K562 (cell line): ENCODE results near the gene CDADC1. TPM values are rescaled to one million over a fixed set of nuclear protein-coding genes. Genes with fewer than 3 reads are reported as not detected.

Experiments
- ATAC-seq: fragments of 200-7000 bp; cut with Tn5 transposase; 3 replicates; pipeline ENCODE4 v1.9.1; 2020; ENCODE audit warnings: moderate library complexity
- BruUV-seq: library from RNA; stranded (reverse); fragments of 400-500 nt; replicated peaks from 2 replicates; lab custom pipeline; 2021; lab: Mats Ljungman, UMichigan
- CTCF ChIA-PET: fragments of 300-600 bp; formaldehyde crosslinking; extraction: SDS; loops from one replicate; lab custom pipeline; 2021; ENCODE audit warnings: low intra/inter-chr PET ratio; lab: Yijun Ruan, JAX
- POLR2A ChIA-PET: fragments of 300-600, 350-650 bp; sonication (Branson Sonifier 250); formaldehyde crosslinking; extraction: SDS; loops from one replicate; lab custom pipeline; 2021; ENCODE audit warnings: antibody characterized with exemption, inconsistent platforms; lab: Yijun Ruan, JAX
- DNase-seq, 4 experiments: peaks; one replicate each; pipeline versions ENCODE4 v3.0.0 to v3.0.0-alpha.2; 2011 to 2018; ENCODE audit warnings: low spot score in 3 of 4, mixed read lengths in 3 of 4; ENCODE audit errors: extremely low read depth in 1 of 4
- FAIRE-seq: peaks from 2 replicates; lab custom pipeline; 2011; peaks lifted over from hg19 to GRCh38; lab: Jason Lieb, UNC
- H2AFZ ChIP-seq: 2 replicates; pipeline ENCODE4 v1.6.0; 2011; ENCODE audit warnings: low read depth, low read length, control low read depth, inconsistent platforms
- H3K27ac ChIP-seq: fragments of 200-600 bp; 3 replicates; pipeline ENCODE4 v1.8.0; 2011; ENCODE audit warnings: low read depth, mild to moderate bottlenecking, control low read depth, inconsistent platforms, low read length, moderate library complexity, mixed read lengths; ENCODE audit errors: extremely low read depth
- H3K27me3 ChIP-seq, 2 experiments: fragments of 300-600 bp in 1 of 2; 2 replicates in 1 of 2; 3 replicates in 1 of 2; pipeline versions ENCODE4 v1.6.0 to v1.8.0; 2011; ENCODE audit warnings: inconsistent platforms in 2 of 2, low read length in 2 of 2, mild to moderate bottlenecking in 1 of 2, mixed read lengths in 1 of 2, moderate library complexity in 1 of 2; ENCODE audit not compliant: control insufficient read depth in 2 of 2, insufficient read depth in 2 of 2
- H3K36me3 ChIP-seq: fragments of 300-600 bp; 3 replicates; pipeline ENCODE4 v1.8.0; 2011; ENCODE audit warnings: mild to moderate bottlenecking, low read length, inconsistent platforms; ENCODE audit not compliant: control insufficient read depth, insufficient read depth
- H3K4me1 ChIP-seq, 2 experiments: fragments of 200-600 bp in 1 of 2; replicated peaks in 1 of 2; 2 replicates in 1 of 2; 3 replicates in 1 of 2; pipeline versions ENCODE4 v1.5.1 to v1.8.0; 2011; ENCODE audit warnings: inconsistent platforms in 2 of 2, low read length in 2 of 2, mild to moderate bottlenecking in 1 of 2, mixed read lengths in 1 of 2, moderate library complexity in 1 of 2; ENCODE audit not compliant: control insufficient read depth in 2 of 2, insufficient read depth in 2 of 2
- H3K4me2 ChIP-seq: 2 replicates; pipeline ENCODE4 v1.6.1; 2011; ENCODE audit warnings: low read length, control low read depth, inconsistent platforms, mixed read lengths; ENCODE audit not compliant: insufficient read depth
- H3K4me3 ChIP-seq: fragments of 200-600 bp; sonication (generic), shearing (Covaris generic); 2 replicates; pipeline ENCODE4 v1.5.1; 2016; ENCODE audit warnings: control low read depth, inconsistent platforms
- H3K79me2 ChIP-seq: fragments of 200-600 bp; 3 replicates; pipeline ENCODE4 v1.8.0; 2011; ENCODE audit warnings: low read length, inconsistent platforms; ENCODE audit not compliant: control insufficient read depth, insufficient read depth
- H3K9ac ChIP-seq, 2 experiments: 2 replicates each; pipeline versions ENCODE4 v1.6.0 to v1.6.1; 2011; ENCODE audit warnings: low read depth in 2 of 2, low read length in 2 of 2, control low read depth in 1 of 2, inconsistent platforms in 1 of 2, mild to moderate bottlenecking in 1 of 2, mixed read lengths in 1 of 2; ENCODE audit not compliant: insufficient read depth in 1 of 2
- H3K9me1 ChIP-seq: one replicate; pipeline ENCODE4 v1.6.0; 2011; ENCODE audit warnings: inconsistent platforms, mild to moderate bottlenecking, low read length, moderate library complexity; ENCODE audit not compliant: control insufficient read depth, insufficient read depth
- H3K9me3 ChIP-seq: replicated peaks from 2 replicates; pipeline ENCODE4 v1.5.1; 2011; ENCODE audit warnings: low read depth, low read length, inconsistent platforms; ENCODE audit not compliant: control insufficient read depth, insufficient read depth
- H4K20me1 ChIP-seq: replicated peaks from 2 replicates; pipeline ENCODE4 v1.6.1; 2011; ENCODE audit warnings: low read length, inconsistent platforms, mixed read lengths; ENCODE audit not compliant: control insufficient read depth, insufficient read depth
- BRF1 ChIP-seq: IDR thresholded peaks from 3 replicates; pipeline ENCODE4 v1.6.1; 2011; ENCODE audit warnings: borderline replicate concordance, mild to moderate bottlenecking; ENCODE audit not compliant: insufficient read length; ENCODE audit errors: extremely low read depth
- DLX4 ChIP-seq: fragments of 250-450 bp; sonication (Bioruptor Pico); IDR thresholded peaks from 2 replicates; pipeline ENCODE4 v1.6.1; 2021; ENCODE audit warnings: mild to moderate bottlenecking
- E2F1 ChIP-seq: sonication (generic); formaldehyde crosslinking; IDR thresholded peaks from 2 replicates; pipeline ENCODE4 v1.8.1; 2023; ENCODE audit warnings: mild to moderate bottlenecking, missing genetic modification reagents, moderate library complexity
- PPARD ChIP-seq: fragments of 250-450 bp; sonication (Bioruptor Pico); IDR thresholded peaks from 2 replicates; pipeline ENCODE4 v1.8.0; 2022; ENCODE audit warnings: inconsistent platforms, mild to moderate bottlenecking, moderate library complexity
- SIN3B ChIP-seq: fragments of 450-650 bp; IDR thresholded peaks from 2 replicates; pipeline ENCODE4 v1.6.1; 2017; ENCODE audit warnings: low read depth, mild to moderate bottlenecking, moderate library complexity
- SMARCA4 ChIP-seq: fragments of 450-650 bp; IDR thresholded peaks from 2 replicates; pipeline ENCODE4 v1.6.1; 2016
- TEAD2 ChIP-seq: fragments of 450-650 bp; IDR thresholded peaks from 2 replicates; pipeline ENCODE4 v1.6.1; 2016; ENCODE audit warnings: missing genetic modification characterization, control low read depth, missing compliant biosample characterization
- ZNF174 ChIP-seq: fragments of 250-450 bp; sonication (Bioruptor Pico); IDR thresholded peaks from 2 replicates; pipeline ENCODE4 v1.4.0; 2020; ENCODE audit warnings: mild to moderate bottlenecking
- ZNF23 ChIP-seq: fragments of 250-450 bp; sonication (Bioruptor Pico); IDR thresholded peaks from 2 replicates; pipeline ENCODE4 v1.4.0; 2020; ENCODE audit warnings: mild to moderate bottlenecking
- ZNF395 ChIP-seq: fragments of 200-800 bp; sonication (Bioruptor generic); IDR thresholded peaks from 2 replicates; pipeline ENCODE4 v1.6.1; 2017; ENCODE audit warnings: missing genetic modification characterization, missing compliant biosample characterization
- ZNF695 ChIP-seq: fragments of 450-650 bp; formaldehyde crosslinking; IDR thresholded peaks from 2 replicates; pipeline ENCODE4 v1.4.0; 2020; ENCODE audit warnings: mild to moderate bottlenecking, moderate library complexity
- ZNF707 ChIP-seq: fragments of 250-450 bp; sonication (Bioruptor Pico); conservative IDR thresholded peaks from 2 replicates; pipeline ENCODE4 v1.8.0; 2022; ENCODE audit warnings: inconsistent platforms, mild to moderate bottlenecking, moderate library complexity
- WGBS: fragments of 100-300 bp; shearing (Covaris generic); methylation state at CpG from one replicate; pipeline ENCODE4 v1.1.6; 2016; ENCODE audit warnings: low coverage, mixed read lengths; ENCODE audit not compliant: insufficient coverage; ENCODE audit errors: missing lambda C conversion rate; 5-methylcytosine and 5-hydroxymethylcytosine counted together
- in situ Hi-C: fragments of 300-500 bp; cut with MboI; formaldehyde crosslinking; loops from 4 replicates; pipeline ENCODE4 v1.15.0; 2018; ENCODE audit warnings: inconsistent platforms, mixed read lengths
- intact Hi-C: fragments of 100-400 bp; cut with micrococcal nuclease; formaldehyde crosslinking; loops from 2 replicates; pipeline ENCODE4 v1.14.2; 2022
- polyA plus RNA-seq, 8 experiments: library from polyadenylated mRNA; depleted of rRNA in 4 of 8; stranded (reverse) in 5 of 8; unstranded in 3 of 8; fragments of >200 nt; fragmentation: Nextera tagmentation in 2 of 8; fragmentation: Illumina TruSeq in 1 of 8; extraction: Ambion mirVana in 2 of 8; extraction: Trizol in 1 of 8; gene quantifications; 2 replicates each; pipeline versions ENCODE4 v1.2.1 to v1.2.3, GENCODE V29; 2011 to 2014; ENCODE audit warnings: inconsistent platforms in 1 of 8, missing spikeins in 1 of 8
- total RNA-seq, 7 experiments: library from RNA; depleted of rRNA in 6 of 7; stranded (reverse); fragments of >200 nt in 6 of 7; fragmentation: Illumina TruSeq in 2 of 7; extraction: Trizol in 2 of 7; gene quantifications; 2 replicates each; pipeline versions ENCODE4 v1.2.1 to v1.2.3, GENCODE V29; 2011 to 2021; ENCODE audit warnings: low replicate concordance in 1 of 7

Gene CDADC1
- total and polyA plus RNA-seq, 9 of the 15 experiments (the other 6 are each of a cell fraction or from before 2014, with no cell fraction given), result 4.1 to 11.8 (median 6.3) TPM

- intact Hi-C loops (no loop called here), in situ Hi-C loops (no loop called here)
- no peak for TF ChIP-seq ZNF23
- TF ChIP-seq ZNF707 (CRISPR knock-in tag), result no peak
- TF ChIP-seq ZNF174 (CRISPR knock-in tag), result no peak
- no peak for TF ChIP-seq SMARCA4
- TF ChIP-seq DLX4 (CRISPR knock-in tag), result no peak
- no peak for TF ChIP-seq SIN3B
- TF ChIP-seq BRF1, result no peak
- TF ChIP-seq PPARD (CRISPR knock-in tag), result no peak
- TF ChIP-seq ZNF395, result no peak
- no peak for TF ChIP-seq E2F1 (CRISPR knock-in tag)
- no peak for TF ChIP-seq TEAD2
- TF ChIP-seq ZNF695 (CRISPR knock-in tag), result no peak
- Histone ChIP-seq H3K36me3 (peaks cover 28% of the 10 kb centered on the region; the same call in 2 of the 3 replicates), H3K9me3 (no peaks in the 10 kb centered on the region), H4K20me1 (no peaks in the 10 kb centered on the region), H3K9ac (no peak overlapping the region), H3K27me3 (no peaks in the 10 kb centered on the region), H3K79me2 (no peaks in the 10 kb centered on the region), H3K4me1 (no peaks in the 10 kb centered on the region; a peak in 1 of 5 replicates), H3K27ac (no peak overlapping the region), H3K9me1 (no peaks in the 10 kb centered on the region), H3K4me3 (no peak overlapping the region), H2AFZ (no peak overlapping the region), H3K4me2 (no peak overlapping the region)
- BruUV-seq, result no TSS peak
- 72% methylated on average over 2 of the region's 3 CpGs for WGBS
- ATAC-seq (no peak), DNase-seq (no peak), FAIRE-seq (no peak)
- CTCF ChIA-PET, result no interaction called here
- POLR2A ChIA-PET, result no interaction called here
Observed at GRCh38 chr13:49206641-49207040, 41.1 kb upstream of the CDADC1 start.
